ENCODE data around the gene PAM16. TPM values are rescaled to one million over a fixed set of nuclear protein-coding genes. Genes with fewer than 3 reads are reported as not detected.

PAM16 gene
- total RNA-seq, 1 donor from 2014 or later: 33.5 TPM

DNA sequence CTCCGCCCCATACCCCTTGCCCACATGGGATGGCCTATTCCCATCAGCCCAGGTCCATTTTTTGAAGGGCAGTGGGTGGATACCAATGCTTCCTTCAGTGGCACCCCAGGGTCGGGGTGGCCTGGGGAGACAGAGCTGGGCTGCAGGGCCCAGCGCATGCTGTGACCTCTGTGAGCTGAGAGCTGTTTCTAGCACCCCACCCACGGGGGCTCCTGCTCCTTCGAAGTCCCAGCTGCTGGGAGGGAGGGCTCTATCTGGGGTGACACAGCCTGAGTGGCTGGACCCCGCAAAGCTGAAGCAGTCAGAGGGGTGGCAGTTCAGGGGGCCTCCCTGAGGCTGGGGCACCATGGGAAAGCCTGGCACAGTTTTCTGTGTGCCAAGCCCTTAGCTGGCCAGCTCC, 10.7 kb downstream of the PAM16 start:
- no peaks in the 10 kb centered on the region for H3K27me3 Mint-ChIP-seq
- peaks cover 3% of the 10 kb centered on the region for H3K4me1 Mint-ChIP-seq (ENCODE audit: low read depth)
- H3K9me3 Mint-ChIP-seq (ENCODE audit: low read depth): no peaks in the 10 kb centered on the region
- no peak overlapping the region for H3K27ac Mint-ChIP-seq
- TF ChIP-seq, protein P1, sequence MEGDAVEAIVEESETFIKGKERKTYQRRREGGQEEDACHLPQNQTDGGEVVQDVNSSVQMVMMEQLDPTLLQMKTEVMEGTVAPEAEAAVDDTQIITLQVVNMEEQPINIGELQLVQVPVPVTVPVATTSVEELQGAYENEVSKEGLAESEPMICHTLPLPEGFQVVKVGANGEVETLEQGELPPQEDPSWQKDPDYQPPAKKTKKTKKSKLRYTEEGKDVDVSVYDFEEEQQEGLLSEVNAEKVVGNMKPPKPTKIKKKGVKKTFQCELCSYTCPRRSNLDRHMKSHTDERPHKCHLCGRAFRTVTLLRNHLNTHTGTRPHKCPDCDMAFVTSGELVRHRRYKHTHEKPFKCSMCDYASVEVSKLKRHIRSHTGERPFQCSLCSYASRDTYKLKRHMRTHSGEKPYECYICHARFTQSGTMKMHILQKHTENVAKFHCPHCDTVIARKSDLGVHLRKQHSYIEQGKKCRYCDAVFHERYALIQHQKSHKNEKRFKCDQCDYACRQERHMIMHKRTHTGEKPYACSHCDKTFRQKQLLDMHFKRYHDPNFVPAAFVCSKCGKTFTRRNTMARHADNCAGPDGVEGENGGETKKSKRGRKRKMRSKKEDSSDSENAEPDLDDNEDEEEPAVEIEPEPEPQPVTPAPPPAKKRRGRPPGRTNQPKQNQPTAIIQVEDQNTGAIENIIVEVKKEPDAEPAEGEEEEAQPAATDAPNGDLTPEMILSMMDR (IDR thresholded peaks at IDR 0.05; ENCODE audit: unreplicated experiment): no peak
- H3K36me3 Mint-ChIP-seq (ENCODE audit: insufficient read depth): peaks cover 10% of the 10 kb centered on the region
- no peak overlapping the region for H3K4me3 Mint-ChIP-seq (ENCODE audit: low read depth)
- no peak for DNase-seq (ENCODE audit: low spot score, unreplicated experiment)

DNA sequence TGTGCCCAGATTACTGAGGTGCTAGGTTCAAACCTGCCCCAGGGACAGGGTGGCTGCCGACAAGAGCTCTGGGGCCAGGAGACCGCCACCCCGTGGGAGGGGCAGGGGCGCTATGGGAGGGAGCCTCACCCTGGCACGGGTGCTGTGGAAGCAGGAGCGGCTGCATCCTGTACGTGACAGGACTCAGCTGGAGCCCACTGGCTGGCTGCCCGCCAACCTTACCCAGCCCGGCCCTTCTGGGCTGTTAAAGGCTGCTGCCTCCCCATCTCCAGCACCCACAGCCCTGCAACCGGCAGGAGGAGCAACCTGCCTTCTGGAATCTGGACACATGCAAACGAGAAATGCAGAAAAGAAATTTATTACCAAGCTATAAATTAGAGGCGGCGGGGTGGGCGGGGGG, 11.2 kb downstream of the PAM16 start:
- TF ChIP-seq, protein P1 (IDR thresholded peaks at IDR 0.05; ENCODE audit: unreplicated experiment): no peak
- no peak for DNase-seq (ENCODE audit: low spot score, unreplicated experiment)
- H3K27ac Mint-ChIP-seq: no peak overlapping the region
- no peaks in the 10 kb centered on the region for H3K27me3 Mint-ChIP-seq
- peaks cover 10% of the 10 kb centered on the region for H3K36me3 Mint-ChIP-seq (ENCODE audit: insufficient read depth)
- H3K4me1 Mint-ChIP-seq (ENCODE audit: low read depth): peaks cover 7% of the 10 kb centered on the region
- H3K4me3 Mint-ChIP-seq (ENCODE audit: low read depth): no peak overlapping the region
- no peaks in the 10 kb centered on the region for H3K9me3 Mint-ChIP-seq (ENCODE audit: low read depth)

DNA sequence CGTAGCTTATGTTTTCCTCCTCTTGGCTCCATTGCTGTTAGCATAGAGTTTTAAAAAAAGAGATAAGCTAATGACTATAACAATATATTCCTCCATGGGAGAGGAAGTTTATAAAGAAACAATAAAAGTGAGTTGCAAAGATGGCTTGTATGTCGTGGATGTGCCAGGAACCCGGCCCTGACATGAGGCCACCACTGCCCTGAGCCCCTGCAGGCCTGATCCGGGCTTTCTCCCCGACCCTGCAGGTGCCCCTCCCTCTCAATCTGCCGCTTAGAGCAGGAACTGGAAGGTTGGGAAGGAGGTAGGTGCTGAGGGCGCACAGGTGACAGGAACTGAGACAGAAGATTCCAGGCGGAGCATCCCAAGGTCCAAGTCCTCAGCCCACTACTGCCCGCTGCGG, 11.7 kb downstream of the PAM16 start:
- no peaks in the 10 kb centered on the region for H3K9me3 Mint-ChIP-seq (ENCODE audit: low read depth)
- H3K4me1 Mint-ChIP-seq (ENCODE audit: low read depth): peaks cover 9% of the 10 kb centered on the region
- TF ChIP-seq, protein P1 (IDR thresholded peaks at IDR 0.05; ENCODE audit: unreplicated experiment): no peak
- peak overlapping the region; percentile 64 for H3K27ac Mint-ChIP-seq
- H3K36me3 Mint-ChIP-seq (ENCODE audit: insufficient read depth): peaks cover 10% of the 10 kb centered on the region
- H3K4me3 Mint-ChIP-seq (ENCODE audit: low read depth): no peak overlapping the region
- DNase-seq (ENCODE audit: low spot score, unreplicated experiment): no peak
- H3K27me3 Mint-ChIP-seq: no peaks in the 10 kb centered on the region

DNA sequence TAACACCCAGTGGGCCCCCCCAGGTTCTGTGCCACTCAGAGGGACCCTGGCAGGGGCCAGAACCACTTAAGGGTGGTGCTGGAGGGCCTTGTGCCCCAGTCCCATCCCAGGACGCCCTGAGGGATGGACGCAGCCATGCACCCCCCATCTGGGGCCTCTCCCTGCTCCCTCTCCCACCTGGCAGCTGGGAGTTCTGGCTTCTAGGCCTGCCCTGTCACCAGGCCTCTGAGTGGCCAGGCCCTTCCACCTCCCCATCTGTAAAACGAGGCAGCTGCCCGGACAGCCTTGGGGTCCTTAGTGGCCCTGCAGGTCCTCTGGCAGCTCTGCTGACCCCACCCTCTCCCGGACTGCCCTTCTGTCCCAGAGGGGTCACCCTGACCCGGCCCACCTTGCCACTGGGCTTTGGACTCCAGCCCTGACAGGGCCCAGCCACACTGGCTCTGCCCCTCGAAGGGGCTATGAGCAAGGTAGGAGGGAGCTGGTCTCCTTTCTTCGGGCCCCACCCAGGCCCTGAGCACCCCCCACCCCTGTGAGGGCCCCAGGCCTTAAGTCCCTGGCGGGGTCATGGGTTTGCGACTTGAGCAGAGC, 12.3 kb downstream of the PAM16 start:
- no peak for DNase-seq (ENCODE audit: low spot score, unreplicated experiment)
- no peak overlapping the region for H3K4me3 Mint-ChIP-seq (ENCODE audit: low read depth)
- no peaks in the 10 kb centered on the region for H3K27me3 Mint-ChIP-seq
- peak overlapping the region; percentile 64 for H3K27ac Mint-ChIP-seq
- TF ChIP-seq, protein P1 (IDR thresholded peaks at IDR 0.05; ENCODE audit: unreplicated experiment): no peak
- H3K9me3 Mint-ChIP-seq (ENCODE audit: low read depth): no peaks in the 10 kb centered on the region
- peaks cover 9% of the 10 kb centered on the region for H3K4me1 Mint-ChIP-seq (ENCODE audit: low read depth)
- peaks cover 8% of the 10 kb centered on the region for H3K36me3 Mint-ChIP-seq (ENCODE audit: insufficient read depth)

DNA sequence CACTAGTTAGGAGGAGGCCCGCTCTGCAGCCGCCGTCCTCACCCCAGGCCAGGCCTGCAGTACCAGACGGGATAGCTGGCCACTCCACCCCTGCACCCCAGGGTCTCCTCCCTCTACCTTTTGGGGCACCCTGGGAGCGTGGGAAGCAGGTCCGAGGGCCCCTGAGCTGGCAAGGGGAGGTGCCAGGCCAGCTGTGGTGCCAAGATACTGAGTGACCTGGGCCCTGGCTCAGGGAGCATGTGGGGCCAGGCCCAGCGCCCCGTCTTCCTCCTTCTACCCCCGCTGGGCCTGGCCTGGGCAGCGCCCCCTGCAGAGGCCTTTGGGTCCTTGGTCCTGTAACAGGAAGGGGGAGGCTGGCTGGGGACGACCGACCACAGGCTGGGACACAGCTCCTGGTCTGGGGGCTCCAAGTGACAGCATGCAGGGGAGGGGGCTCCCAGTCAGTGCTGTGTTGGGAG, 13.0 kb downstream of the PAM16 start:
- TF ChIP-seq, protein P1 (IDR thresholded peaks at IDR 0.05; ENCODE audit: unreplicated experiment): no peak
- DNase-seq (ENCODE audit: low spot score, unreplicated experiment): no peak
- H3K27me3 Mint-ChIP-seq: no peaks in the 10 kb centered on the region
- H3K4me1 Mint-ChIP-seq (ENCODE audit: low read depth): peaks cover 9% of the 10 kb centered on the region
- no peak overlapping the region for H3K27ac Mint-ChIP-seq
- H3K36me3 Mint-ChIP-seq (ENCODE audit: insufficient read depth): peaks cover 5% of the 10 kb centered on the region
- no peak overlapping the region for H3K4me3 Mint-ChIP-seq (ENCODE audit: low read depth)
- no peaks in the 10 kb centered on the region for H3K9me3 Mint-ChIP-seq (ENCODE audit: low read depth)
